Cardiac muscle cell (in vitro differentiated cells and primary cell): ENCODE data around the gene CSNK1E. TPM values are rescaled to one million over a fixed set of nuclear protein-coding genes. Genes with fewer than 3 reads are reported as not detected.

ENCODE experiments used
- DNase-seq, 2 donors: peaks; one replicate each; pipeline versions ENCODE4 v3.0.0 to v3.0.0-alpha.2; 2010 to 2017; ENCODE audit warnings: low read depth in 1 of 2, low spot score in 1 of 2
- H3K27ac ChIP-seq: fragments of 200-600 bp; sonication (generic); 2 replicates; pipeline ENCODE4 v1.5.1; 2016
- H3K27me3 ChIP-seq: fragments of 200-600 bp; sonication (generic); 2 replicates; pipeline ENCODE4 v1.6.0; 2016; ENCODE audit warnings: control low read depth
- H3K36me3 ChIP-seq: fragments of 200-600 bp; sonication (generic); 2 replicates; pipeline ENCODE4 v1.5.1; 2016; ENCODE audit warnings: control low read depth
- H3K4me1 ChIP-seq: fragments of 200-600 bp; sonication (generic); 2 replicates; pipeline ENCODE4 v1.8.1; 2017; ENCODE audit warnings: low read depth, mild to moderate bottlenecking, mixed run types
- H3K4me3 ChIP-seq: fragments of 200-600 bp; sonication (generic); 2 replicates; pipeline ENCODE4 v1.5.1; 2016; ENCODE audit warnings: mild to moderate bottlenecking
- H3K9me3 ChIP-seq: fragments of 200-600 bp; sonication (generic); 2 replicates; pipeline ENCODE4 v1.5.1; 2017; ENCODE audit warnings: low read depth, mild to moderate bottlenecking, control low read depth
- polyA plus RNA-seq: library from polyadenylated mRNA; unstranded; fragments of >200 nt; fragmentation: Nextera tagmentation; extraction: Ambion mirVana; gene quantifications from 2 replicates; pipeline ENCODE4 v1.2.1, GENCODE V29; 2016
- total RNA-seq: library from RNA; depleted of rRNA; stranded (reverse); fragments of >200 nt; gene quantifications from 2 replicates; pipeline ENCODE4 v1.2.3, GENCODE V29; 2016
- TF ChIP-seq, protein P1 (sequence below): IDR thresholded peaks from 2 replicates; pipeline ENCODE4 v1.5.1; 2012; ENCODE audit warnings: low read depth, mild to moderate bottlenecking, low read length

CSNK1E gene
- total and polyA plus RNA-seq, 2 experiments from 2014 or later, result 179 to 262 TPM

GRCh38 chr22:38304526-38304925, 12.7 kb downstream of the CSNK1E start:
- no peaks in the 10 kb centered on the region for H3K9me3 ChIP-seq
- H3K27ac ChIP-seq, result no peak overlapping the region
- TF ChIP-seq, protein P1, sequence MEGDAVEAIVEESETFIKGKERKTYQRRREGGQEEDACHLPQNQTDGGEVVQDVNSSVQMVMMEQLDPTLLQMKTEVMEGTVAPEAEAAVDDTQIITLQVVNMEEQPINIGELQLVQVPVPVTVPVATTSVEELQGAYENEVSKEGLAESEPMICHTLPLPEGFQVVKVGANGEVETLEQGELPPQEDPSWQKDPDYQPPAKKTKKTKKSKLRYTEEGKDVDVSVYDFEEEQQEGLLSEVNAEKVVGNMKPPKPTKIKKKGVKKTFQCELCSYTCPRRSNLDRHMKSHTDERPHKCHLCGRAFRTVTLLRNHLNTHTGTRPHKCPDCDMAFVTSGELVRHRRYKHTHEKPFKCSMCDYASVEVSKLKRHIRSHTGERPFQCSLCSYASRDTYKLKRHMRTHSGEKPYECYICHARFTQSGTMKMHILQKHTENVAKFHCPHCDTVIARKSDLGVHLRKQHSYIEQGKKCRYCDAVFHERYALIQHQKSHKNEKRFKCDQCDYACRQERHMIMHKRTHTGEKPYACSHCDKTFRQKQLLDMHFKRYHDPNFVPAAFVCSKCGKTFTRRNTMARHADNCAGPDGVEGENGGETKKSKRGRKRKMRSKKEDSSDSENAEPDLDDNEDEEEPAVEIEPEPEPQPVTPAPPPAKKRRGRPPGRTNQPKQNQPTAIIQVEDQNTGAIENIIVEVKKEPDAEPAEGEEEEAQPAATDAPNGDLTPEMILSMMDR, result no peak
- no peaks in the 10 kb centered on the region for H3K27me3 ChIP-seq
- DNase-seq, result peak in 1 of 2 donors; percentile 23
- H3K36me3 ChIP-seq, result peaks cover 42% of the 10 kb centered on the region
- H3K4me3 ChIP-seq, result no peak overlapping the region
- peaks cover 4% of the 10 kb centered on the region for H3K4me1 ChIP-seq

DNA sequence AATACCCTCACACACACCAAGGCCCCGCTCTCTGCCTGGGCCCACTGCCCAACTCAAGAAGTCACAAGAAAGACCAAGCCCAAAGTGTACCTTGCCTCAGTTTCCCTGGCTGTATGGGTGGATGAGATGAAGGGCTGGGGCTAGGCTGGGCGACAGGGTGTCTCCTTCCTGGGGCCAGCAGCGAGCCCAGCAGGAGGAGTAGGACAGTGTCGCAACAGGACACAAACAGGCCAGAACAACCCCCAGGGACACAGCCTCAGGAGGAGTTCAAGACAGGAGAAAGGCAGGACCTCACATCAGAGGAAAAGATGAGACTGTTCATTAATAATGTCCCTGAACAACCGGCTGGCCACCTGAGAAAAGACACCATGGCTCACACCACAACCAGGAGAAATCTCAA, 13.3 kb downstream of the CSNK1E start:
- H3K27me3 ChIP-seq, result no peaks in the 10 kb centered on the region
- no peak overlapping the region for H3K27ac ChIP-seq
- no peak overlapping the region for H3K4me3 ChIP-seq
- peaks cover 47% of the 10 kb centered on the region for H3K36me3 ChIP-seq
- H3K9me3 ChIP-seq, result no peaks in the 10 kb centered on the region
- H3K4me1 ChIP-seq, result peaks cover 4% of the 10 kb centered on the region
- TF ChIP-seq, protein P1, result no peak
- no peak for DNase-seq

- Histone ChIP-seq H3K27me3 (no peaks in the 10 kb centered on the region), H3K36me3 (peaks cover 58% of the 10 kb centered on the region), H3K4me1 (peaks cover 4% of the 10 kb centered on the region), H3K4me3 (no peak overlapping the region), H3K9me3 (no peaks in the 10 kb centered on the region), H3K27ac (no peak overlapping the region)
- TF ChIP-seq, protein P1, result no peak
- no peak for DNase-seq
Observed at GRCh38 chr22:38302906-38303305, 14.3 kb downstream of the CSNK1E start.

- no peak overlapping the region for H3K27ac ChIP-seq
- H3K4me1 ChIP-seq, result peaks cover 3% of the 10 kb centered on the region
- TF ChIP-seq, protein P1, result no peak
- peaks cover 77% of the 10 kb centered on the region for H3K36me3 ChIP-seq
- H3K9me3 ChIP-seq, result no peaks in the 10 kb centered on the region
- H3K27me3 ChIP-seq, result no peaks in the 10 kb centered on the region
- no peak for DNase-seq
- no peak overlapping the region for H3K4me3 ChIP-seq
Observed at GRCh38 chr22:38300946-38301345, 16.3 kb downstream of the CSNK1E start.

- Histone ChIP-seq H3K27ac (peak overlapping the region; percentile 48), H3K27me3 (no peaks in the 10 kb centered on the region), H3K9me3 (no peaks in the 10 kb centered on the region), H3K4me3 (no peak overlapping the region), H3K36me3 (peaks cover 82% of the 10 kb centered on the region), H3K4me1 (no peaks in the 10 kb centered on the region)
- DNase-seq, result no peak
- TF ChIP-seq, protein P1, result no peak
Observed at GRCh38 chr22:38300197-38300945, 16.9 kb downstream of the CSNK1E start.
